Nephron progenitor cell (in vitro differentiated cells): ENCODE measurements around the gene CCNL2.
"Not testable (repeated sequence)": the region's sequence is repeated elsewhere in the genome, so short reads cannot be mapped to it uniquely, and the experiment has no call there.

Experiments
- DNase-seq: peaks from one replicate; pipeline ENCODE4 v3.0.0; 2021
- H3K27ac Mint-ChIP-seq: 2 replicates; pipeline ENCODE4 v1.8.0; 2021; ENCODE audit warnings: mild to moderate bottlenecking, moderate library complexity, mixed read lengths
- H3K27me3 Mint-ChIP-seq: 2 replicates; pipeline ENCODE4 v1.8.0; 2021; ENCODE audit warnings: mild to moderate bottlenecking, low read depth, mixed read lengths; ENCODE audit not compliant: poor library complexity
- H3K36me3 Mint-ChIP-seq: 2 replicates; pipeline ENCODE4 v1.8.0; 2021; ENCODE audit warnings: low read depth, mixed read lengths
- H3K4me1 Mint-ChIP-seq: 2 replicates; pipeline ENCODE4 v1.8.0; 2021; ENCODE audit warnings: mixed read lengths
- H3K4me3 Mint-ChIP-seq: 2 replicates; pipeline ENCODE4 v1.8.0; 2021; ENCODE audit warnings: mild to moderate bottlenecking, moderate library complexity, mixed read lengths
- H3K9me3 Mint-ChIP-seq: 2 replicates; pipeline ENCODE4 v1.8.0; 2021; ENCODE audit warnings: mild to moderate bottlenecking, moderate library complexity, mixed read lengths
- TF ChIP-seq, protein P1 (sequence below): fragments of 200-600 bp; sonication (generic); IDR thresholded peaks from 2 replicates; pipeline ENCODE4 v1.5.0; 2021; ENCODE audit warnings: antibody characterized with exemption

CCNL2 gene

DNA sequence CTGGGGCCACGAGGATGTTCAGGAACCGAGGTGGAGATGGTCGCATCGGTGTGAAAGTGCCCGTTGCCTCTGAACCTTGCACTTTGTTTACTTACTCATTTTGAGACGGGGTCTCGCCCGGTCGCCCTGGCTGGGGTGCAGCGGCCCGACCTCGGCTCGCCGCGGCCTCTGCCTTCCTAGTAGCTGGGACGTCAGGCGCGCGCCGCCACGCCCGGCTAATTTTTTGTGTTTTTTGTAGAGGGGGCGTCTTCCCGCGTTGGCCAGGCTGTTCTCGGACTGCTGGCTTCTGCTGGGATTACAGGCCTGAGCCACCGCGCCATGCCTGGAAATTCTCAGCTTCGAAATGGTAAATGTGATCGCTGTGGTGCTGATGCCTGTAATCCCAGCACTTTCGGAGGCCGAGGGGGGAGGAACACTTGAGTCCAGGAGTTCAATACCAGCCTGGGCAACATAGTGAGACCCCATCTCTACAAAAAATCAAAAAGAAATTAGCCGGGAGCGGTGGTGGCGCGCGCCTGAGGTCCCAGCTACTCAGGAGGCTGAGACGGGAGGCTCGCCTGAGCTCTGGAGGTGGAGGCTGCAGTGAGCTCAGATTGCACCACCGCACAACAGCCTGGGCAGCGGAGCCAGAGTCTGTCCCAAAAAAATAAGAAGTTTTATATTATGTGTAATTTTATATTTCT is 8.6 kb upstream of the CCNL2 start:
- H3K9me3 Mint-ChIP-seq: peaks cover 10% of the 10 kb centered on the region
- H3K36me3 Mint-ChIP-seq: peaks cover 39% of the 10 kb centered on the region
- DNase-seq: peak; percentile 66
- H3K4me3 Mint-ChIP-seq: peak overlapping the region; percentile 92
- TF ChIP-seq, protein P1, sequence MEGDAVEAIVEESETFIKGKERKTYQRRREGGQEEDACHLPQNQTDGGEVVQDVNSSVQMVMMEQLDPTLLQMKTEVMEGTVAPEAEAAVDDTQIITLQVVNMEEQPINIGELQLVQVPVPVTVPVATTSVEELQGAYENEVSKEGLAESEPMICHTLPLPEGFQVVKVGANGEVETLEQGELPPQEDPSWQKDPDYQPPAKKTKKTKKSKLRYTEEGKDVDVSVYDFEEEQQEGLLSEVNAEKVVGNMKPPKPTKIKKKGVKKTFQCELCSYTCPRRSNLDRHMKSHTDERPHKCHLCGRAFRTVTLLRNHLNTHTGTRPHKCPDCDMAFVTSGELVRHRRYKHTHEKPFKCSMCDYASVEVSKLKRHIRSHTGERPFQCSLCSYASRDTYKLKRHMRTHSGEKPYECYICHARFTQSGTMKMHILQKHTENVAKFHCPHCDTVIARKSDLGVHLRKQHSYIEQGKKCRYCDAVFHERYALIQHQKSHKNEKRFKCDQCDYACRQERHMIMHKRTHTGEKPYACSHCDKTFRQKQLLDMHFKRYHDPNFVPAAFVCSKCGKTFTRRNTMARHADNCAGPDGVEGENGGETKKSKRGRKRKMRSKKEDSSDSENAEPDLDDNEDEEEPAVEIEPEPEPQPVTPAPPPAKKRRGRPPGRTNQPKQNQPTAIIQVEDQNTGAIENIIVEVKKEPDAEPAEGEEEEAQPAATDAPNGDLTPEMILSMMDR: no peak
- peaks cover 6% of the 10 kb centered on the region for H3K27me3 Mint-ChIP-seq
- H3K27ac Mint-ChIP-seq: peak overlapping the region; percentile 59
- H3K4me1 Mint-ChIP-seq: peaks cover 44% of the 10 kb centered on the region

DNA sequence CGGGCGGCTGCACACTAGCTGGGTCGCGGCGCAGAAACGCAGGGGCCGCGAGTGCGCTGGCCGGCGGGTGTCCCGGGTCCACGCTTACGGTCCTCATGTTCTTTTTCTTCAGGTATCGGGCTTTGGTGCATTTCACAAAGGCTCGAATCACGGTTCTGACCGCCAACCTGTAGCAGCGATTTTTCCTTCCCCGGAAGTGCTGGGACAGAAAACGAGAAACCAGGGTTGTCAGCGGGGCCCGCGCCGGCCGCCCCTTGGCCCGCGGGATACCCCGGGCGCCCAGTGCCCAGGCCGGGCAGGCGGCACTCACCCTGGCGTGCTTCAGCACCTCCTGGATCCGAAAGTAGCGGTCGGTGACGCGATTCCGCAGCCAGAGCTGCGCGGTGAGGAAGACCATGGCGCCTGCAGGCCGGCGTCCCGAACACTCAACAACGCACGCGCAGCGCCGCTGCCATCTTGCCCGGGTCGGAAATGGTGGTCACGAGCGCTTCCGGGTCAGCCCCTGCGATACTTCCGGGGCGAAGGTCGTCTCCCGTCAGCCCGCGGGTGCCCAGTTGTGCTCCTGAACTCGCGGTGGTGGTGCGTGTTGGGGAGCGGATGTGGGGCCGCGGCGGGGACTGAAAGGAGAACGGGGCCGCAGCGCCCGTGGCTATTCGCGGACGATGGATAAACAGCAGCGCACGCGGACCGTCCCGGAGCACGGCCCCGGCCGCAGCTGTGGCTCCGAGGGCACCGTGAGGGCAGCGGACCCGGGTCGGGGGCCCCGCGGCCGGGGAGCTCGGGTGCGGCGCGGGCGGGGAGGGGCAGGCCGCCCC is 7.9 kb upstream of the CCNL2 start, which contains the start of gene MRPL20:
MRPL20 (minus strand) TSS at position 473 of the 815 bp plus-strand sequence; CDS start at position 397, 76 bp downstream.
- DNase-seq: peak; percentile 92
- TF ChIP-seq, protein P1: no peak
- Mint-ChIP-seq H3K4me3 (peak within 1 kb of the TSS; percentile 92), H3K27ac (peak within 1 kb of the TSS; percentile 96), H3K9me3 (peaks cover 4% of the 10 kb centered on the region), H3K4me1 (peaks cover 49% of the 10 kb centered on the region), H3K36me3 (peaks cover 38% of the 10 kb centered on the region), H3K27me3 (peaks cover 5% of the 10 kb centered on the region)

DNA sequence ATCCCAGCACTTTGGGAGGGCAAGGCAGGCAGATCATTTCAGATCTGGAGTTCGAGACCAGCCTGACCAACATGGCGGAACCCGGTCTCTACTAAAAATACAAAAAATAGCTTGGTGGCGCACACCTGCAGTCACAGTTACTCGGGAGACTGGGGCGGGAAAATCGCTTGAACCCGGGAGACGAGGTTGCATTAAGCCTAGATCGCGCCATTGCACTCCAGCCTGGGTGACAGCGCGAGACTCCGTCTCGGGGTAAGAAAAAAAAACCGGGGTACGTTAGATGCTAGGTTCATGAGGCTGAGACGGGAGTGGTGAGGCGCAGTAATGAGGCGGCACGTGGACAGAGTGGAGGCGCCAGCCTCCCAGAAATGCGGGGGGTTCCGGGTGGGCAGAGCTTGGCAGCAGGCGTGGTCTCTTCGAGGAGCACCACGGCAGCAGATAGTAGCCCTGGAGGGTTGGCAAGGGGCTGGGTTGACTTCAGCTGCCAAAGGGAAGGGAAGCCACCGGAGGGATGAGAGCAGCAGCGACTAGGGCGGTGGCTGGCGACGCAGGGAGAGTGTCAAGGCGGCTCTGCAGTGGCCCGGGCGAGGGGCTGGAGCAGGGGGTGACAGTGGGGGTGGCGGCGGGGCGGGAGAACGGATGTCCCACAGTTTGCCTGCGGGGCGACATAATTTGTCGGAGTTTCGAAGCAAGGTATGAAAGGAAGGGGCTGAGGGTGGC is 7.1 kb upstream of the CCNL2 start:
- Mint-ChIP-seq H3K27ac (peak overlapping the region; percentile 96), H3K4me3 (peak overlapping the region; percentile 92), H3K27me3 (peaks cover 2% of the 10 kb centered on the region), H3K4me1 (peaks cover 51% of the 10 kb centered on the region), H3K9me3 (peaks cover under 1% of the 10 kb centered on the region), H3K36me3 (peaks cover 38% of the 10 kb centered on the region)
- DNase-seq: no peak
- TF ChIP-seq, protein P1: no peak

DNA sequence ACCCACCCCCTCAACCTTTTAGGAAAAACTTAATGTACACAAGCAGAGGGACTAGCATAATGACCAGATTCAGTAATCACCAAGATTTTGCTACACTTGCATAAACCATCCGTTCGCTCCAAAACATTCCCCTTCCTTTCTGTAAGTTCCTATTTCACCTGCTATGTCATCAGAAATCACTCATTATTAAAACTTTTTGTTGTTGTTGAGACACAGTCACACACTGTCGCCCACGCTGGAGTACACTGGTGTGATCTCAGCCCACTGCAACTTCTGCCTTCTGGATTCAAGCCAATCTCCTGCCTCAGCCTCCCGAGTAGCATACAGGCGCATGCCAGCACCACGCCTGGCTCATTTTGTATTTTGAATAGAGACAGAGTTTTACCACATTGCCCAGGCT is 4.5 kb upstream of the CCNL2 start:
- no peaks in the 10 kb centered on the region for H3K9me3 Mint-ChIP-seq
- H3K4me1 Mint-ChIP-seq: peaks cover 56% of the 10 kb centered on the region
- TF ChIP-seq, protein P1: no peak
- no peak for DNase-seq
- H3K4me3 Mint-ChIP-seq: no peak overlapping the region
- H3K27ac Mint-ChIP-seq: peak overlapping the region; percentile 92
- peaks cover 2% of the 10 kb centered on the region for H3K27me3 Mint-ChIP-seq
- H3K36me3 Mint-ChIP-seq: peaks cover 36% of the 10 kb centered on the region

DNA sequence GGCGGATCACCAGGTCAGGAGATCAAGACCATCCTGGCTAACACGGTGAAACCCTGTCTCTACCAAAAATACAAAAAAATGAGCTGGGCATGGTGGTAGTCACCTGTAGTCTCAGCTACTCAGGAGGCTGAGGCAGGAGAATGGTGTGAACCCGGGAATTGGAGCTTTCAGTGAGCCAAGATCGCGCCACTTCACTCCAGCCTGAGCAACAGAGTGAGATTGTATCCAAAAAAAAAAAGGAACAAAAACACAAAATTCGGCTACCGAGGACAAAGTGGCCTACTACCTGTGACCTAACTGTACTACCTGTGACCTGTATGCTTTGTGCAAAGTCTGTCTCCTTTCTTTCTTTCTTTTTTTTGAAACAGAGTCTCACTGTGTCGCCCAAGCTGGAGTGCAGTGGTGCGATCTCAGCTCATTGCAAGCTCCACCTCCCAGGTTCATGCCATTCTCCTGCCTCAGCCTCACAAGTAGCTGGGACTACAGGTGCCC is 3.8 kb upstream of the CCNL2 start:
- H3K4me3 Mint-ChIP-seq, H3K27me3 Mint-ChIP-seq: not testable (repeated sequence)
- H3K36me3 Mint-ChIP-seq: peaks cover 38% of the 10 kb centered on the region

More for the DNA sequence above, 3.8 kb upstream of the CCNL2 start:
- H3K4me1 Mint-ChIP-seq: peaks cover 53% of the 10 kb centered on the region
- H3K27ac Mint-ChIP-seq: peak overlapping the region; percentile 92
- H3K9me3 Mint-ChIP-seq, DNase-seq: not testable (repeated sequence)
